GM21515 (cell line): ENCODE data around the gene C6orf52.
"Not testable (repeated sequence)": the region's sequence is repeated elsewhere in the genome, so short reads cannot be mapped to it uniquely, and the experiment has no call there.

Experiments used
- ATAC-seq: cut with Tn5 transposase; IDR thresholded peaks from one replicate; pipeline ENCODE4 v1.9.1; 2021; ENCODE audit not compliant: unreplicated experiment

Gene C6orf52

DNA sequence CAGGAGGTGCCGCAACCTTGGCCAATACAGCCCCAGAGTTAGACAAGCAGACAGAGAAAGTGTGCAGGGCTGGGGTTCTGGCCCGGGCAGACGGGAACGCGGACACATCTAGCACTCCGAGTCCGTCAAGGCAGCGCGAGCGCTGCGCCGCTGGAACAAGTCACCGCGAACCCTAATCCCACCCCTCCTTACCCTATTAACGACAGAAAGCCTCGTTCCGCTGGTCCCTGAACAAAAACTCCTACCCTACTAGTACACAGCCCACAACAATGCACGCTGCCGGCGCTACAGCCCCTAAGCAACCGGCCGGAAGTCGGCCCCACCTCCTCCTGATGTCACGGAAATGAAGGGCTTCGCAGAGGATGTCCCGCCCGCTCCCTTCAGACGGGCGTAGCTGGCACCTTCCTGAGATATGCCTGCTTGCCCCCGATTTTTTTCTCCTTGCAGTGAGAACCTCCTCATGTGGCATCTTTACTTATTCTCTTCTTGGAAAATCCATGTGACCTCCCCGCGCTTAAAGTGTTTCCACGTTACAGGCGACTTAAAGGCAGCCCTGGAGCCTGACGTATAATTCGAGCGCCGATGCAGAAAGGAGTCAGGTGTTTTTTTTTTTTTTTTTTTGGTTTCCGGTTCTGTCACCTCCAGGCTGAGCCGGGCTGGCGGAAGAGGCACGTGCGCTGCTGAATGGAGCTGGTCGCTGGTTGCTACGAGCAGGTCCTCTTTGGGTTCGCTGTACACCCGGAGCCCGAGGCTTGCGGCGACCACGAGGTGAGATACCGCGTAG, at the start of gene C6orf52, which contains the start of gene PAK1IP1:
Gene C6orf52 (minus strand): TSS at position 315 of the 784 bp plus-strand sequence. CDS start 7,066 bp downstream, outside the sequence.
Gene PAK1IP1 (plus strand): TSS at position 671 of the 784 bp plus-strand sequence. CDS start 14 bp downstream, at position 685.
- ATAC-seq: peak; percentile 98

DNA sequence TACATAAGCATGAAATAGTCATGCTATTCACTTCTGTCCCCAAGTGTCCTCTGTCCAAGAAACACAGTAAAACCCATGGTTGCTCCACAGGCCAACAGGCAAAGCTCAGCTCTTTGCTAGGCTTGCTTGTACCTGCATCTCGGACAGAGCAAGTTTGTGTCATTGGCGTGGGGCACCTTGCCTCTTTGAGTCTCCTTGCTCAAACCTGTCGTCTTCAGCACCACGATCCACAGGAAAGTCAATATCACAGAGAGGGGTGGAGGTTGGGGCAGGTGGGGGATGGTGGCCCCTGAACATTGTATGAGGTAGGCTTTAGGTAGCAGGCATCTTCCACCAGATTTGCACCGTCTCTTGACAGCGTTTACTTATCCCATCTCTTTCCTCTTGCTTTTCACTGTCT, 49.1 kb upstream of the C6orf52 start:
- ATAC-seq: no peak

DNA sequence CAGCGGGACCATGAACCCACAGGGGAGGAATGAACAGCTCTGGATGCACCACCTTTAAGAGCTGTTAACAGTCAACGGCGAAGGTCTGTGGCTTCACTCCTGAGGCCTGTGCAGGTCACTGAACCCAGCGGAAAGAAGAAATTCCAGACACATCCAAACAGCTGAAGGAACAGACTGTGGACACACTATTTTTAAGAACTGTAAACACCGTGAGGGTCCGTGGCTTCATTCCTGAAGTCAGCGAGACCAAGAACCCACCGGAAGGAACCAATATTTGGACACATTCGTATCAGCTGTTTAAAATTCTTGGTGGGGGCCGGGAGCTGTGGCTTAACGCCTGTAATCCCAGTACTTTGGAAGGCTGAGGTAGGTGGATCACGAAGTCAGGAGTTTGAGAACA, 47.8 kb upstream of the C6orf52 start:
- no peak for ATAC-seq

DNA sequence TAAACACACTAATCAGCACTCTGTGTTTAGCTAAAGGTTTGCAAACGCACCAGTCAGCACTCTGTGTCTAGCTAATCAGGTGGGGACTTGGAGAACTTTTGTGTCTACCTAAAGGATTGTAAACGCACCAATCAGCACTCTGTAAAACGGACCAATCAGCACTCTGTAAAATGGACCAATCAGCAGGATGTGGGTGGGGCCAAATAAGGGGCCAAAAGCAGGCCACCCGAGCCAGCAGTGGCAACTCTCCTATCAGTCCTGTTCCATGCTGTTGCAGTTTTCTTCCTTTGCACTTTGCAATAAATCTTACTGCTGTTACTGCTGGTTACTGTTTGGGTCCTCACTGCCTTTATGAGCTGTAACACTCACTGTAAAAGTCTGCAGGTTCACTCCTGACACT, 47.2 kb upstream of the C6orf52 start:
- not testable (repeated sequence) for ATAC-seq

DNA sequence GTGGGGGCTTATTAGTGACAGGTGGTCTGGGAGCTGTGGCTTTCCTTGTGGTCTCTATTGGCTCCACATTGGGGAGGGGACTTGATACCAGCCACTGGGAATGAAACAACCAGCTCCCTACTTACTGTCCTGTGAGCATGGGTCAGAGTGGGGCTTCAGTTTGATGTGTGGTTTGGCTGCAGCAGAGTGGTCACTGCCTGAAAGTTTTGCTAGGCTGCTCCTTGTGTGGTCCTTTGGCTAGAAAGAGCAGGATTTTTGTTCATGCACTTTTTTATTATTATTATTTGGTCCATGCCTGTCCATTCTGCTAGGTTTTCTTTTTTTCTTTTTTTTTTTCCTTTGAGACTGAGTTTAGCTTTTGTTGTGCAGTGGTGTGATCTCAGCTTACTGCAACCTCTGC, 45.6 kb upstream of the C6orf52 start:
- no peak for ATAC-seq

DNA sequence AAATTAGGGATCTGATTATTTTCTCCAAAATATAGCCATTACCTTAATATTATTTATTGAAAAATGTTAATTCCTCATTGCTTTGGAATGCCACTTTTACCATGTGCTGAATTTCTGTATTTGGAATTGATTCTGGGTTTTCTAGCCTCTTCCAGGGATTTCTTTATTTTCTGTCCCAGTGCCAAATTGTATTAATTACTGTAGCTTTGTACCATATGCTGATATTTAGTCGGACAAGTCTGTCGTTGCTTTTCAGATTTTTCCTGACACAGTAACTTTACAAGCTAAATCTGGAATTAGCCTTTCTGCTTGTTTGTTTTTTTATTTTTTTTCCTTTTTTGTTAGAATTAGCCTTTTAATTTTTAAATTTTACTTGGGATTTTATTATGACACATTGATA, 42.3 kb upstream of the C6orf52 start:
- no peak for ATAC-seq

DNA sequence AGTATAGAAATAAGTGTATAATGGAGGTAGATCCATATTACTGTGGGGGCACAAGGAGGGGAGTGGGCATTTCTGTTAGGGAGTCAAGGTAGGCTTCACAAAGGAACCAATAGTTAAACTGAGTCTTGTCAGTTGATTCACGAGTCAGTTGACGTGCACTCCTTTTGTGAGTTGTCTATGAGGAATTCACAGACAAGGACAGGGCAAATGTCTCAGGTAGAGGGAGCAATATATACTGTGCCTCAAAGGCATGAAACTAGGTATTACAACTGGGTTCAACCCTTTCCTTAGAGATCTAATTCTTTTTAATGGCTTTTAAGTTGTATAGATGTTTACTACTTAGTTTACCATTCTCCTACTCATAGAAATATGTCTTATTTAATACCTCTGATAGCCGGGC, 39.4 kb upstream of the C6orf52 start:
- ATAC-seq: no peak

DNA sequence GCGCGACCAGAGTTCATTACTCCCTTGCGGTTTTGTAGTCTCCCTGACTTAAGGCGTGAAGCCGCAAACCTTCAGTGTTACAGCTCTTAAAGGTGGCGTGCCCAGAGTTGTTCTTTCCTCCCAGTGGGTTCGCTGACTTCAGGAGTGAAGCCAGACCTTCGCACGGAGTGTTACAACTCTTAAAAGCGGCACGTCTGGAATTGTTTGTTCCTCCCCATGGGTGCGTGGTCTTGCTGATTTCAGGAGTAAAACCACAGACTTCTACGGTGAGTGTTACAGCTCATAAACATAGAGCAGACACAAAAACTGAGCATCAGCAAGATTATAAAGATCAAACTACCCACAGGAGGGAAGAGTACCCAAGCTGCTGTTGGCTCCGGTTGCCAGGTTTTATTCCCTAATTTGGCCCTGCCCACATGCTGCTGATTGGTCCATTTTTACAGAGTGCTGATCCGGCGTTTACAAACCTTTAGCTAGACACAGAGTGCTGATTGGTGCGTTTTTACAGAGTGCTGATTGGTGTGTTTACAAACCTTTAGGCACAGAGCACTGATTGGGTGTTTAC, 38.8 kb upstream of the C6orf52 start:
- no peak for ATAC-seq

DNA sequence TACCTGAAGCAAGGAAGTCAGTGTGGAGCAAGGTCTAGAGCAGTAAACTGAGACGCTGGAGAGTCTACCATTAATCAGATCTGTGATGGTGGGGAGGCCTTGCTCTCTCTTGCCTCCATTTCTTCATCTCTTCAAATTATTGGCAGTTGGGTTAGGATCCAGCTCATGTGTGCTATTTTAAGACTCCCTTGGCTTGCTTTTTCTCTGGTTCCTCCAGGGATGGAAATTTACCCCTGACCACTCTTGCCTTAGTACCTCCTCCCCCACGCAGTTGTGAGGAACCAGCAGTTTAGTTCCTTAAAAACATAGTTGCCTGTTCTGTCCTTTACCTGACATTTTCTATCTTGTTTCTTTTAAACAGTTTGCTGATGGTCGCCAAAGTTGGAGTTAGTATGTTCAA, 35.8 kb upstream of the C6orf52 start:
- no peak for ATAC-seq

DNA sequence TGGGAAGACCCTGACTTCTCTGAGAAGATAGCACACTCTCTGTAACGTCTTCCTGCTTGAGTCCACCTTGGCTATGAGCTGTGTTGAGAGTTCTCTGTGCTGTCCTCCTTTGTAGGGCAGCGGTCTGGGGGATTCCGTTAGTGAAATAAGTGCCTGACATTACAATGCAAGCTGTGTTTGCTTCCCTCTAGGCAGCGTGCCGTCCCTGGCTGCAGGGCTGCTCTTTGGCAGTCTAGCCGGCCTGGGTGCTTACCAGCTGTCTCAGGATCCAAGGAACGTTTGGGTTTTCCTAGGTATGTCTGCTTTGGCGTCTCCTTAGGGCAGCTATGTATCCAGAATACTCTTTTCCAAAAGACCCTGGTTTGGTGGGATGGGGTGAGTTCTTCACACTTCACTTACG, 31.3 kb upstream of the C6orf52 start:
- ATAC-seq: no peak

DNA sequence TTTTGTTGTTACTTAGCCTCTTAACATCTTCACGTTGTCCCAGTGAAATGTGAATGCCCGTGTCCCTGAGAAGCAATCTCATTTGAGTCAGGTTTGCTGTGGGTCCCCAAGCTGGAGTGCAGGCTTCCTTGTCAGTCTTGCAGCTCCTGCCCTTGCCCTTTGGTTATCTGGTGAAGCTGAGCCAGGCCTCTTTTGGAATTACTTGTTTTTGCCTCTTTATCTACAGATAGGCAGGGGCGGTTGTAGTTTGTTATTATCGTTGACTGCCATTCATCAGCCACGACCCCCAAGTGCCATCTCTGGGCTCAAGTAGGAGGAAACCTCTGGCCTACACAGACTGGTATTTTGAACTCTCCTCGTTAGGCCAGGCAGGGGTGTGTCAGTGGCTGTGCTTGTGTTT, 30.6 kb upstream of the C6orf52 start:
- ATAC-seq: no peak

DNA sequence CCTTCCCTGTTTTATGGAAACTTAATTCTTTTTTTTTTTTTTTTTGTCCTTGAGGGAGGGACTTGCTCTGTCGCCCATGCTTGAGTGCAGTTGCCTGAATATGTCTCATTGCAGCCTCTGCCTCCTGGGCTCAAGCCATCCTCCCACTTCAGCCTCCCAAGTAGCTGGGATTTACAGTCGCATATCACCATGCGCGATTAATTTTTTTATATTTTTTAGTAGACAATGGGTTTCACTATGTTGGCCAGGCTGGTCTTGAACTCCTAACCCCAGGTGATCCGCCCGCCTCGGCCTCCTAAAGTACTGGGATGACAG, 29.1 kb upstream of the C6orf52 start:
- ATAC-seq: no peak

DNA sequence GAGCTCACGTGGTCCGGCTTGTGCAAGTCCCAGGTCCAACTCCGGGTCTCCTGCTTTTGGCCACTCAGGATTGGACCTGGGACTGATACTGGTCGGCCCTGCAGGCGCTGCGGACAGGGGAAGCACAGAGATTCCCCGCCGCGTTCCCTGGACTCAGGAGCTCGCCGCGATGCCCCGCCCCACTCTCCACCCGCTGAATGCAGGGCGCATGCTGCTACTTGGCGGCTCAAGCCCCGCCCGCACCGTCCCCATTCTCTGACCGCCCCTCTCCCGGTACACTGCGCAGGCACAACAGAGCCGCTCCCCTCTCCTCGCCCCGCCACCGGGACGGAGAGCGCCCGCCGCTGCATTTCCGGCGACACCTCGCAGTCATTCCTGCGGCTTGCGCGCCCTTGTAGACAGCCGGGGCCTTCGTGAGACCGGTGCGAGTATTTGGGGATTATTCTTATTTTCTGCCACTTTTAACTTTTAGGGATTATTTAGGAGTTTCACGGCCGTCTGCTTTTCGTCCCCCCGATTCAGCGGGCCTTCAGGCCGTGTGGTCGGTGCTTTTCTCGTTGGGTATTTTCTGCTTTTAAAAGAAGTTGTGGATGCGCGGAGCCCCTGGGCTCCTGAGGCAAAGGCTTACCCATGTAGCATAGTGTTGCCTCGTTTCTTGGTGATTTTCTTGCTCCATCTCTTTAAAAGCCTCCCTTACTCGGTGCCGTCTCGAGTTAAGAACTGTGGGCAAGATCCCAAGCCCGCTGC, 28.6 kb upstream of the C6orf52 start, which contains the start of gene TMEM14C:
Gene TMEM14C (plus strand): TSS at position 251 of the 747 bp plus-strand sequence. CDS start 1,544 bp downstream, outside the sequence.
- ATAC-seq: peak; percentile 96

DNA sequence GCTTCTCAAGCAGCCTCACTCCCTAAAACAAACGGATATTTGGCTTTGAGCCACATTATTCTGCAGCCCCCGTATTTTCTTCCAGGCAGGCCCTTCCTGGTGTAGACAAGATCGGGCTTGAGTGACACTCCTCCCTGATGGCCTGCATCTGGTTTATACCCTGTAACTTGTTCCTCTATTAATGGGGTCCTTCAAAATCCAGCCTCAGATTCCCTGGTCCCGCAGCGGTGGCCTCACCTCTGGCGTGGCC, 28.1 kb upstream of the C6orf52 start:
- no peak for ATAC-seq

DNA sequence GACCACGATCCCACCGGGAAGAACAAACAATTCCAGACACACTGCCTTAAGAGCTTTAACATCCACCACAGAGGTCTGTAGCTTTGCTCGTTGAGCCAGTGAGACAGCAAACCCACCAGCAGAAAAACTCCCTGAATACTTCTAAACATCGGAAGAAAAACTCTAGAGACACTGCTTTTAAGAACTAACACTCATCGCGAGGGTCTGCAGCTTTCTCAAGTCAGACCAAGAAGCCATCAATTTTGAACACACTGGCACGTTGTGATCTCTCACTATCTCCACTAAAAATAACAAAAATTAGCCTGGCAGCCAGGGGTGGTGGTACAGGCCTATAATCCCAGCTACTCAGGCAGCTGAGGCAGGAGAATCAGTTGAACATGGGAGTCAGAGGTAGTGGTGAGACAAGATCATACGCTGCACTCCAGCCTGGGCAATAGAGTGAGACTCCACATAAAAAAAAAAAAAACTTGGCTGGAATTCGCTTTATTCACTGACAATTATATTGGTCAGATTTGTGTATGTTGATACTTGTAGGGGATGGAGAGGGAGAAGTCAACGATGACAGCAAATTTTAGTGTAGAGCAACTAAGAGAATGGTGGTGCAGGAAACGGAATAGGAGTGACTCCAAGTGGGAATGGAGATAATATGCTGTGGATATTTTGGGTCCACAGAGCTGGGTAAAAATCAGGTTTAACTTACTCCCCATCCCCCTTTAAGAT, 27.6 kb upstream of the C6orf52 start:
- no peak for ATAC-seq

DNA sequence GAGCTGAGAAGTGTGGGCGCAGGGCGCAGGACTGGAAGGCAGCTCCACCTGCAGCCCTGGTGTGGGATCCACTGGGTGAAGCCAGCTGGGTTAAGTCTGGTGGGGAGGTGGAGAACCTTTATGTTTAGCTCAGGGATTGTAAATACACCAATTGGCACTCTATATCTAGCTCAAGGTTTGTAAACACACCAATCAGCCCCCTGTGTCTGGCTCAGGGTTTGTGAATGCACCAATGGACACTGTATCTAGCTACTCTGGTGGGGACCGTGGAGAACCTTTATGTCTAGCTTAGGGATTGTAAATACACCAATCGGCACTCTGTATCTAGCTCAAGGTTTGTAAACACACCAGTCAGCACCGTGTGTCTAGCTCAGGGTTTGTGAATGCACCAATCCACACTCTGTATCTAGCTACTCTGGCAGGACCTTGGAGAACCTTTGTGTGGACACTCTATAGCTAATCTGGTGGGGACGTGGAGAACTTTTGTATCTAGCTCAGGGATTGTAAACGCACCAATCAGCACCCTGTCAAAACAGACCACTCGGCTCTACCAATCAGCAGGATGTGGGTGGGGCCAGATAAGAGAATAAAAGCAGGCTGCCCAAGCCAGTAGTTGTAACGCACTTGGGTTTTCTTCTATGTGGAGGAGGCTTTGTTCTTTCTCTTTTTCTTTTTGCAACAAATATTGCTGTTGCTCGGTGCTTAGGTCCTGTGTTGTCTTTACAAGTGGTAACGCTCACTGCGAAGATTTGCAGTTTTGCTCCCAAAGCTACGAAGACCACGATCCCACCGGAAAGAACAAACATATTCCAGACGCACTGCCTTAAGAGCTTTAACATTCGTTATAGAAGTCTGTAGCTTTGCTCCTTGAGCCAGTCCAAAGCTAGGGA, 26.8 kb upstream of the C6orf52 start:
- not testable (repeated sequence) for ATAC-seq

DNA sequence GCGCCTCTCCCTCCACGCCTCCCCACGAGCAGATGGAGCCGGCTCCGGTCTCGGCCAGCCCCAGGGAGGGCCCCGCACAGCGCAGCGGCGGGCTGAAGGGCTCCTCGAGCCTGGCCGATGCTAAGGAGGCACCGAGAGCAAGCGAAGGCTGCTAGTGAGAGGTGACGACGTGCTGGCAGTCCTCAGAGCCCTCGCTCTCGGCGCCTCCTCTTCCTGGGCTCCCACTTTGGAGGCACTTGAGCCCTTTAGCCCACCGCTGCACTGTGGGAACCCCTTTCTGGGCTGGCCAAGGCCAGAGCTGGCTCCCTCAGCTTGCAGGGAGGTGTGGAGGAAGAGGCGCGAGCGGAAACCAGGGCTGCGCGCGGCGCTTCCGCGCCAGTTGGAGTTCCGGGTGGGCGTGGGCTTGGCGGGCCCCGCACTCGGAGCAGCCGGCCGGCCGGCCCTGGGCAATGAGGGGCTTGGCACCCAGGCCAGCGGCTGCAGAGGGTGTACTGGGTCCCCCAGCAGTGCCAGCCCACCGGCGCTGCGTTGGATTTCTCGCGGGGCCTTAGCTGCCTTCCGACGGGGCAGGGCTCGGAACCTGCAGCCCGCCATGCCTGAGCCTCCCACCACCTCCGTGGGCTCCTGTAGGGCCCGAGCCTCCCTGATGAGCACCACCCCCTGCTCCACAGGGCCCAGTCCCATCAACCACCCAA, 26.0 kb upstream of the C6orf52 start:
- peak; percentile 28 for ATAC-seq

DNA sequence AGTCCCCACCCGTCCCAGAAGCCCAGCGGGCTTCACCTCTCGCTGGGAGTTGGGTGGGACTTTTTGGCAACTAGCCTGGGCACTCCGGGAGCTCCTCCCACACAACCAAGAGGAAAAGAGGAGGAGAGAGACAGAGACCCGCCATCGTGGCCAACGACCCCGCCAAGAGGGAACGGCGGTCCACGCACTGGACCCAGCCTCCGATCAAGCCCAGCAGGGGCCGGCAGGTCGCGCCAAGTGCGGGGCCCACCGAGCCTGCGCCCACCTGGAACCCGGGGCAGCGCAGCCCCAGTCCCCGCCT, 25.5 kb upstream of the C6orf52 start:
- ATAC-seq: no peak

DNA sequence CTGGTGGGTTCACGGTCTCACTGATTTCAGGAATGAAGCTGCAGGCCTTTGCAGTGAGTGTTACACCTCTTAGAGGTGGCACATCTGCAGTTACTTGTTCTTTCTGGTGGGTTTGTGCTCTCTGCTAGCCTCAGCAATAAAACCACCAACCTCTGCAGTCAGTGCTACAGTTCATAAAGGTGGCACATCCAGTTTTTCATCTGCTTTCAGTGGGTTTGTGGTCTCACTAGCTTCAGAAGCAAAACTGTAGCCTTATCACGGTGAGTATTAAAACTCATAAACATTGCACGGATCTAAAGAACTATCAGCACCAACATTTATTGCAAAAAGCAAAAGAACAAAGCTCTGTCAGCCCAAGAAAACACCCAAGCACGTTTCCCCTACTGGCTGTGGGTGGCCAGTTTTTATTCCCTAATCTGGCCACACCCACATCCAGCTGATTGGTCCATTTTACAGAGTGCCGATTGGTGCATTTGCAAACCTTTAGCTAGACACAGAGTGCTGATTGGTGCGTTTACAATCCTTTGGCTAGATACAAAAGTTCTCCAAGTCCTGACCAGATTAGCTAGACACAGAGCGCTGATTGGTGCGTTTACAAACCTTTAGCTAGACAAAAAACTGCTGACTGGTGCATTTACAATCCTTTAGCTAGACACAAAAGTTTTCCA, 25.0 kb upstream of the C6orf52 start:
- ATAC-seq: no peak

DNA sequence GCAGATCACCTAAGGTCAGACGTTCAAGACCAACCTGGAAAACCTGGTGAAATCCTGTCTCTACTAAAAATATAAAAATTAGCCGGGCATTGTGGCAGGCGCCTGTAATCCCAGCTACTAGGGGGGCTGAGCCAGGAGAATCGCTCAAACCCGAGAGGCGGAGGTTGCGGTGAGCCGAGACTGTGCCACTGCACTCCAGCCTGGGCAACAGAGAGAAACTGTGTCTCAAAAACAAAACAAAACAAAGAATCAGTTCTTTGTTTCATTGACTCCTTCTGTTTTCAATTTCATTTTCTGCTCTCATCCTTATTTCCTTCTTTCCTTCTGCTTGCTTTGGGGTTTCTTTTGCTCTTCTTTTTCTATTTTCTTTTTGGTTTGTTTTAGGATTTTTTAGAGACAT, 19.5 kb upstream of the C6orf52 start:
- ATAC-seq: no peak
